ENCODE data around the gene TRIP4.
"Not testable (repeated sequence)": the region's sequence is repeated elsewhere in the genome, so short reads cannot be mapped to it uniquely, and the experiment has no call there.

Gene TRIP4

DNA sequence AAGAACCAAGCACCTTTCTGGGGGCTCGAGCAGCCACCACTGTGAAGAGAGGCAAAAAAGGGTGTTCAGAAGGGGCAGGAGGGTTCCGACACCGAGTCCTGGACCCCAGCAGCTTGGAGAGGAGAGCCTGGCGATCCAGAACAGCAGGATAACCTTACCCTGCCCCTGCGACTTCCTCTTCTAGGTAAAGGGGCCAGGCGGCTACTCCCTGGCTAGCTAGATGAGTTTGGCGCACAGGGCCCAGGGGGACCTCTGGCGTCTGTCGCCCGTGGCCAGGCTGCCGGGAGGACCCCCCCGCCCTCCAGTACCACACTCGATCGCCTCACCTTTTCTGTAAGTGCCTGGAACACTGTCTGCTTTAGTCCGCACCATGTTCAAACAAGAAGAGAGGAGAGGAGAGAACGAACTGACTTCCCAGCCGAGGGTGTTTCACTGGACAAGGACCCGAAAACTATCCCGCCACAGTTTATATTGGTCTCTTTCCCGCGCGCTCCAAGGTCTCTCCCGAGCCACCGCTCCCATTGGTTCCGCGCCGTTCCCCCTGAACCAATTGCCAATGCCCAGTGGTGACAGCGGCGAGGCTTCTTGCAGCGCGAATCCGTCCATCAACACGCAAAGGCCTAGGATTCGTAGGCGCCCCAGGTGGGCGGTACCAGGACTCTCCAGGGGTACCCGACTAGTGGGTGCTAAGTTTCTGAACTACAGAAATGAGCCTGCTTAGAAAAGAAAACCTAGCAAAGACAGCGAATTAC, 6.5 kb upstream of the TRIP4 start, which contains the start of gene PCLAF:
Gene PCLAF (minus strand): TSS at position 442 of the 752 bp plus-strand sequence. CDS start 70 bp downstream, at position 372.
- DNase-seq (ENCODE audit: low read depth): peak; percentile 82

GRCh38 chr15:64383760-64384159, 3.9 kb upstream of the TRIP4 start:
- no peak for DNase-seq (ENCODE audit: low read depth)

GRCh38 chr15:64386291-64386690, 1.3 kb upstream of the TRIP4 start:
- no peak for DNase-seq (ENCODE audit: low read depth)

- no peak for DNase-seq (ENCODE audit: low read depth)
These were observed 1.4 kb downstream of the TRIP4 start for GRCh38 chr15:64389036-64389435.

DNA sequence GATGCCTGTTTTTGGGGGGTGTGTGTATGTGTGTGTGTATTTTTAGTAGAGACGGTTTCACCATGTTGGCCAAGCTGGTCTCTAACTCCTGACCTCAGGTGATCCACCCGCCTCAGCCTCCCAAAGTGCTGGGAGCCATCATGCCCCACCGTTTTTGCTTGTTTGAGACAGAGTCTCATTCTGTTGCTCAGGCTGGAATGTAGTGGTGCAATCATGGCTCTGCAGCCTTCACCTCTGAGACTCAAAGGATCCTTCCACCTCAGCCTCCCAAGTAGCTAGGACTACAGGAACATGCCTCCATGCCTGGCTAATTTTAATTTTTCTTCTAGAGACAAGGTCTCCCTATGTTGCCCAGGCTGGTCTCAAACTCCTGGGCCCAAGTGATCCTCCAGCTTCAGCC, 4.8 kb downstream of the TRIP4 start:
- not testable (repeated sequence) for DNase-seq (ENCODE audit: low read depth)

GRCh38 chr15:64396789-64397188, 9.2 kb downstream of the TRIP4 start:
- DNase-seq (ENCODE audit: low read depth): no peak

DNA sequence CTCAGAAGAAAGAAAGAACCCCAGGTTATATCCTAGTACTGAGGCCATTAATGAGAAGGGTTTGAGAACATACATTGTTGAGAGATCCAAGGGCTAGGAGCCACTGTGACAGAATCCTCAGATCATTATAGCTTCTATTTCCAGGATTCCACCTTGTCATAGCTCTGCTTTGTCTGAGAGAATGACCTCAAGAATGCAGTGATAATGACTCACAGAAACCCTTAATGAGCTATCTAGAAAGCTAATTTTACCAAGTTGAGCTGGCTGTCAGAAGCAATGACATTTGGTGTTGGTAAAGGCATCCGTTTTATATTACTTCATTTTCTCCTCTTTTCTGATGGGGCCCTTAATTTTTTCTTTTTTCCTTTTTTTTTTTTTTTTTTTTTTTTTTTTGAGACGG, 10.9 kb downstream of the TRIP4 start:
- DNase-seq (ENCODE audit: low read depth): no peak

GRCh38 chr15:64400583-64400982, 12.9 kb downstream of the TRIP4 start:
- DNase-seq (ENCODE audit: low read depth): no peak

- no peak for DNase-seq (ENCODE audit: low read depth)
These were observed 24.6 kb downstream of the TRIP4 start for GRCh38 chr15:64412216-64412615.

GRCh38 chr15:64422697-64423096, 35.1 kb downstream of the TRIP4 start:
- DNase-seq (ENCODE audit: low read depth): no peak

DNA sequence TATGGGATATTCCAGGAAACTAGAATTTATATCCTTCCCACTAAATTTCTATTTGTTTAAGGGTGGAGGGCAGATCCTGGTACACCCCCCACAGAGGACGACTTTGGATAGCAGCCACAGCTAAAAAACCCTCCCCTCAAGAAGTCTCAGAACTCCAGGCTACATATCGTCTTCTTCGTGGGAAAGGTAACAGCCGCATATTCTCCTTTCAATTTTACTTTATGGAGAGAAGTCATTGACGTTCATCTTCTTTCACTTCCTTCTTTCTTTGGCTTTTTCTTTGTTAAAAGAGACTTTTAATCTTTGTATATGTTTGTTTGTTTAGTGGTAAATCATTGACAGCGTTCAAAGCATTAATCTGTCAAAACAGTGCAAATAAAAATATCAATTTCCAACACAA, 36.3 kb downstream of the TRIP4 start:
- DNase-seq (ENCODE audit: low read depth): no peak

DNA sequence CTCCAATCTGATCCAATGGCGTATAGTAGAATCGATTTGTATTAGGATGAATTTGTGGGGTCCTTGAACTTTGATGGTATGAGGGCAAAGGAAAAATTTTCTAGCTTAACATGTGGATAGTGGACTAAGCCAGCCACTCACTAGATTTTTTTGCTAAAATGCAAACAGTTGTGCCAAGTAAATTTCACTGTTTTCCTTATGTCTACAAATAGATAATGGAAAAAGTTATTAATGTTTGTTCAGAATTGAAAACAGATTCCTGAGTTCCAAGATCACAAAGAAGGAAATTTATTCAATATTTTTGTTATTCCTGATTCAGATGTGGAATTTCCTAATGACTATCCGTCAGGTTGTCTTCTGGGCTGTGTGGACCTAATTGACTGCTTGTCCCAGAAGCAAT, 37.6 kb downstream of the TRIP4 start:
- DNase-seq (ENCODE audit: low read depth): no peak

- no peak for DNase-seq (ENCODE audit: low read depth)
These were observed 39.3 kb downstream of the TRIP4 start for GRCh38 chr15:64426845-64427465.

DNA sequence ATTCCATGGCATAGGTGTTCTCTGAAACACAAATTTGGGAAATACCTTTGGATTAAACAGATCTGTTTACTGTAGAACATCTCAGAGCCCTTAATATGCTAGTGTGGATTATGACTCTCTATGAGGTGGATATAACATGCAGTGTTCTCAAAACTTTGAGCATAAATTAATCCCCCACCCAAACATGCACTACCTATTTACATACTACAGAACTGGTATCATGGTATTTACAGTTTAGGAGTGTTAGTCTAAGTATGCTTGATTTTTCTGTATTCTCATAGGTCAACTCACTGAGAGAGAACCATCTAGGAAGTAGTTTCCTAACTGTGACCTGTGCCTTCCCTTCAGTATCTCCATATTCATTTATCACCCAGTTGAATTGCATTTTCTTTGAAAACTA, 41.8 kb downstream of the TRIP4 start:
- no peak for DNase-seq (ENCODE audit: low read depth)

- DNase-seq (ENCODE audit: low read depth): peak; percentile 20
These were observed 42.5 kb downstream of the TRIP4 start for GRCh38 chr15:64430000-64430735.

- no peak for DNase-seq (ENCODE audit: low read depth)
These were observed 50.3 kb downstream of the TRIP4 start for GRCh38 chr15:64437982-64438381.

- DNase-seq (ENCODE audit: low read depth): no peak
These were observed 51.2 kb downstream of the TRIP4 start for GRCh38 chr15:64438653-64439447.

GRCh38 chr15:64441852-64442251, 54.2 kb downstream of the TRIP4 start:
- no peak for DNase-seq (ENCODE audit: low read depth)

DNA sequence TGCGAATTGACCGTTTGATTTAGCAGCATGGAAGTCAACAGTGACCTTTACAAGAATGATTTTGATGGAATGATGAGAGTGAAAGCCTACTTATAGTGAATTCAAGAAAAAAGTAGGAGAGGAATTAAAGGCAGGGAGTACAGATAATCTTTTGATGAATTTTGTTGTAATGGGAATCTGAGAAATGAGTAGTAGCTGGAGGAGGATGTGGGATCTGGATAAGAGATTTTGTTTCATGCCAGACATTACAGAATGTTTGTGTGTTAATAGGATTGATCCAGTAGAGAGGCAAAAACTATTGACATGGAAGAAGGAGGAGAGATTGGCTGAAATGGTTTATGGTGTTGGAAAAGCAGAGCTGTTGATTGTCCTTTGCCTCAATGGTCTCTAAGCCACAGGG, 55.4 kb downstream of the TRIP4 start:
- DNase-seq (ENCODE audit: low read depth): no peak

- DNase-seq (ENCODE audit: low read depth): no peak
These were observed 56.3 kb downstream of the TRIP4 start for GRCh38 chr15:64443747-64444621.

- no peak for DNase-seq (ENCODE audit: low read depth)
These were observed 57.2 kb downstream of the TRIP4 start for GRCh38 chr15:64444836-64445235.

All from activated T-helper 1 cell treated with Interleukin-2 at 50 U/mL for 16 hours (primary cell).